GM21360 (cell line): ENCODE measurements around the gene APBB3.

Source experiments
- ATAC-seq: cut with Tn5 transposase; IDR thresholded peaks from one replicate; pipeline ENCODE4 v1.9.1; 2021; ENCODE audit warnings: mild to moderate bottlenecking, moderate library complexity; ENCODE audit not compliant: unreplicated experiment

APBB3 gene

DNA sequence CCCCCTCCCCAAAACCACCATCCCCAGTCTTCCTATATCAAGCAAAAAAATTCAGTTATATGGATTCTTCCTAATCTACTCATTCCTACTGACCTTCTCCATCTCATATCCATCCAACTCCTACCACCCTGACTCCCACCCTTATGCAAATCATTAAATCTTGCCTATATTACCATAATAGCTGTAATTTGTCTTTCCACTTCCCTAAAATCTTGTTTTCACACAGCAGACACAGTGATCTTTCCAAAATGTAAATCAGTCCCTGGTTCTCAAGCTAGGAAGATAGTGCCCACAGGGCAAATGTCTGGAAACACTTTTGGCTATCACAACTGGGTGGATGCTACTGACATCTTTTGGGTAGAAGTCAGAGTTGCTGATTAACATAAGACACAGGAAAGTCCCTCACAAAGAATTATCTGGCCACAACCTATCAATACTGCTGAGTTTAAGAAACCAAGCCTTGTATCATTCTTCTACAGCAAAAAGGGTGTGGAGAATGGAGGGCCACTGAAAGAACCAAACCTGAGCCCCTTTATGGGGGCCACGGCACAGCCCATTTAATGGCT lies 8.6 kb downstream of the APBB3 start:
- ATAC-seq, result no peak

DNA sequence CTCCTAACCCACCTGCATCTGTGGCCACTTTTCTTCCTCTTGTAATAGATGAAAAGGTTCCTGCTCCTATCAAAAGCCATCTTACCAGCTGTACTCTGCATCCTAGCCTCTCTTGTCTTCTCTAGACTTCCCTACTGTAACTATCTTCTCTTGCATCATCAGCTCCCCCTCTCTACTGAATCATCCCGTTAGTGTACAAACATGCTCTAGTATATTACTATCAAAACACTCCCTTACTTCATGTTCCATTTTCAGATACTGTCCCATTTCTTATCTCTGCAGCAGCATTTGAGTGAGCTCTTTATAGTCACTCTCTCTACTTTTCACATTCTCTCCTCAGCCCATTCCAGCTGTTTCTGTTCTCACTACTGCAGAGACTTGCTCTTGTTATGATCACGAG lies 9.9 kb downstream of the APBB3 start:
- no peak for ATAC-seq

DNA sequence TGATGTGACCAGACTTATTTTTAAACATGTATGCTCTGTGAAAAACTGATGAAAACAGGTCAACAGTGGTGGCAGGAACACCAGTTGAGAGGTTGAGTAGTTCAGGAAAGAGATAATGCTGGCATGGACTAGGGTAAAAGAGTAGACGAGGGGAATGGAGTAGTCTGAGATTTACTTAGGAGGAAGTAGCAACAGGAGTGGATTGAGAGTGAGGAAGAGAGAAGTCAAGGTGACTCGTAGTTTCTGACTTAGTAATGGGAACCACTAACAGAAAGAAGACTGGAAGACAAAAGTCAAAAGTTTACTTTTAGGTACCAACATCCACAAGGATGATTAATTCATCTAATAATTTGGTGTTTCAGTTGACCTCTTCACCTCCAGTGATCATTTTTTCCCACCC lies 10.7 kb downstream of the APBB3 start:
- ATAC-seq, result no peak

DNA sequence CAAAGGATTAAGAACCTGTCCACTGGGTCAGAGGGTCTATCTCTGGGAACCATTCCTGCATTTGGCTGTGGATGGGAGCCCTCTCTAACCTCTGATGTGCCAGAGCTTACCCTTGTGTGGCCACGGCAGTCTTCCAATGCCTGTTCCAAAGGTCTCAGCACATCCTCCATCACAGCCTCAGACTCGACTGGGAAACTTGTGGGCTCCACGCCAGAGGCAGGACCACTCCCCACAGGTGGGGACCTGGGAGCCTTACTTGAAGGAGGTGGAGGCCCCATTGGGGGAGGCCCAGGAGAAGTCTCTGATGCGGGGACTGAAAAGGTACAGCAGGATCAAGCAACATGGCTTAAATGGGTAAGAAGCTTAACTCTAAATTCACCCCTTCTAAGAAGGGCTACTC lies 12.5 kb downstream of the APBB3 start:
- ATAC-seq, result no peak

DNA sequence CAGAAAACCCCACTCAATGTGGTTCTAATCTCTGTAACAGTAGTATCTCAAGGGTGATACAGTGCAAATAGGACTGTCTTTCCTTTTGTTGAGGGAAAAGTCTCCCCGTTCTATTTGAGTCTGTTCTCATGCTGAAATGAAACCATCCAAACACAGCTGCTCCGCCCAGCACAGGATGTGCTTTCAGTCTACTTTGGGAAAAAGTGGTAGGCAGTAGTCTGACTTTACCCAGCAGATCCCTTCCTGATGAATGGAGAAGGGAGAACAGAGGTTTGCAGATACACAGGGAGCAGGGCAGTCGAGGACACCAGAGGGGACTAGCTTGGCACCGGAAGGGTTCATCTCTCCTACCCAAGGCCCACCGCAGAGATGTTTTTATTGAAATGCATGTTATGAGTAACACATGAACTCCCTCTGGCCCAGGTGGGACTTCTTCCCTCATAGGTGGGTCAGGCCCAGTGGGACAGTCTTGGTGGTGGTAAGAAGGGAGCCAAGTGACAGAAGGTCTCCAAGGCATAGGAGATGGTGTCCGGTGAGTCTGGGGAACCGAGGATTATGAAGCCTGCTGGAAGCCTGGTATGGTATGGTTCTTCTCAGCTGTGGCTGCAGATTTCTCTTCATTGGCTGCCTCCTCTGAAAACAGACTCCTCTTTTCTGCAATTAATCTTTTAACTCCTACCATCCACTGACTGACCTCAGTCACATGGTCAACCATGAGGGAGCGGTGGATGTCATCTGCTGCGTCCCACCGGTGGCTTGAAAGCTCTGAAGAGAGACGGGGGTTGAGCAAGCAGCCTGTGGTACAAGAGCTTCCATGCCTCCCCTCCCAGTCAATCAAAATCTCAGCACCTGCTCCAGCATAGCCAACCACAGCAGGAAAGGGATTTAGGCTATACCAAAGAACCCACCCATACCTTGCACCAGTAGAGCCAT lies 14.0 kb downstream of the APBB3 start:
- no peak for ATAC-seq

DNA sequence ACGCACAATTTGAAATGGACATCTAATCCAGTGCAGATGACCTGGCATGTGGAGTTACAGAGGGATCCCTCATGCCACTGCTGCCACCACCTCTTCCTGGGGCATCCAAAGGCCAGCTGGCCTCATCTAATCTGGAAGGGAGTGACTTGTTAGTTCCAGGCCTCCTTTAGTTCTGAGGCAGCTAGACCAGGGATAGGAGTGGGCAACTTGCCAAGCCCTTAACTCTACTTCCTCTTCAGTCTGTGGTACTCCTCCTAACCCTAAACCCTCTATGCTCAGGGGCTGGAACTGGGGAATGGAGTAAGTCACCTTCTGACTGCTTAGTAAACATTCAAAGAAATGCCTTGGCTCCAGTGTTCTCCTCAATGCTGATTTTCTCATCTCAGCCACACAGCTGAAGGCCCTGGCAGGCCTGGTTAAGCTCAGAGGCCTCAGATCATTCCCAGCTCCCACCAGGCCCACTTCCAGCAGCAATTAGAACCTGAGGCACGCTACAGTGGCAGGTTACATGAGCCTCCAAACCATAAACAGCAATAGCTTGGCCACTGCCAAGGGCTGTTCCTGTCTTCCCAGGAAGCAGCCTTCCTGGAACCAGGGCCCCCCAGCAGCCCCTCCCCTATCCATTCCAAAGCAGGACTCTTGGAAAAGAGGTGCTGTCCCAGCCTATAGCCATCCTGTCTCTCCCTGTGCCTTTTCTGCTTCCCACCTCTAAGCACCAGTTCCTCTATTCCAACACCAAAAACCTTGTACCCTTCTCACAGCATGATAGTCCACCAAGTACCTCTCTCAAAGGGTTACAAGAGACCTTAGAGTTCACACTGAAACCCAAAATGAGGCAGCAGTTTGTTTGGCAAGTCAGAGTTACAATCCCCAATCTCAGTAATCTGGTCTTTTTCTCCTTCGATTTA lies 14.9 kb downstream of the APBB3 start:
- ATAC-seq, result no peak

DNA sequence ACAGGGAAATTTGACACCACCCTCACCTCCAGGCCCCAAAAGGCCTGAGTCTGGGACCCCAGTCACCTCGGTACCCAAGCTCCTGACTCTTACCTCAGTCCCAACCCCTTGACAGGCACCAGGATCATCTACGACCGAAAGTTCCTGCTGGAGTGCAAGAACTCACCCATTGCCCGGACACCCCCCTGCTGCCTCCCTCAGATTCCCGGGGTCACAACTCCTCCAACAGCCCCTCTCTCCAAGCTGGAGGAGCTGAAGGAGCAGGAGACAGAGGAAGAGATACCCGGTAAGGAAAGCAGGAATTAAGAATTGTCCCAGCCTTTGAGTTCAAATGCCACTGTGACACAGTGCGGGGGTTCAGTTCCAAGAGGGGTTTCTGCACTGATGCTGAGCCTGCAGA lies 15.6 kb downstream of the APBB3 start:
- no peak for ATAC-seq

DNA sequence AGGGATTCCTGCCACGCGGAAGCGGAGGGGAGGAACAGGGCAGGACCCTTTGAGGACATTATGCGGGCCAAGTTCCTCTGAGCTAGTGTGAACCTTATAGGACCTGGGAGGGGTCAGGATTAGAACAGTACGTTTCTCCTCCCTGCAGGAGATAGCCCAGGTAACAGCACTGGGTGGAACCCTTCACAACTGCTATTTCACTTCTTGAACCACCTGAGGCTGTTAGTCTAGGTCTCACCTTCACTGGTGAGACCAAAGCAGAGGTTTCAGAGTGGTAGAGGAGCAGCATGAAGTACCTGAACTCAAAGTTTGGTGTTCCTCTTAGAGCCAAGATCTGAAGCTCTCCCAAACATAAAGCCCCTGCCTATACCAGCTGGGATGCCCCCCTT lies 16.1 kb downstream of the APBB3 start:
- peak; percentile 3 for ATAC-seq

DNA sequence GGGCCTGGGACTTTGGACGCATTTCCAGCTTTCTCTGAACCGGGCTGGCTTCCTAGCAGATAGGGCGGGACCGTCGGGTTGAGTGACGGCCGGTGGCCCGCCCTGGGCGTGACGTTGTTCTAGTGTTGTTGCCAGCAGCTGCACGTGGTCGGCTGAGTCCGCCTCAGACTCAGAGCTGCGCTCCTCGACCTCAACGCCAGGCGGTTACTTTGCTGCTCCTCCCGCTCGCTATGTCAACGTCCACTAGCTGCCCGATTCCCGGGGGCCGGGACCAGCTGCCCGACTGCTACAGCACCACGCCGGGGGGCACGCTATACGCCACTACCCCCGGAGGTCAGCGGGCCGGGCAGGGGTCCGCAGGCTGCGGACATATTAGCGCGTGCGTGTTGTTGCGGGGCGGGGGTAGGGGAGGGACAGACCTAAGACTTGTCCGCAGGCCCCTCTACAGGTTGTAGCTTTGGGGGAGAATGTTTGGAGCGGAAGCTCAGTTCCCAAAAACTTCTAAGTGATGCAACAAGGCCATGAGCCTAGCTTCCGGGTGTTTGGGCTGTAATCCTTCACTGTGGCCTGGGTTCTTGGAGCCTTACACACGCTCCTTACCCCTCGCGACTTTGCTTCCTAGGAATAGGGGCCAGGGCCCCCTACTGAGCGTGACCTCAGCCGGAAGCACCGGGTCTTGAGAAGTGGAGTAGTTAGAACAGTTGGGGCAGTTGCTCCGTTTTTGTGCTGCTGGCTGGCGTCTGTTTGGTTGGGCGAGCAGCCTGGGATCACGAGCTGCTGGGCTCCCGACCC lies 16.7 kb downstream of the APBB3 start, which contains the start of gene EIF4EBP3:
EIF4EBP3 (plus strand) TSS at position 155 of the 792 bp plus-strand sequence; CDS start at position 231, 76 bp downstream.
- peak; percentile 96 for ATAC-seq

DNA sequence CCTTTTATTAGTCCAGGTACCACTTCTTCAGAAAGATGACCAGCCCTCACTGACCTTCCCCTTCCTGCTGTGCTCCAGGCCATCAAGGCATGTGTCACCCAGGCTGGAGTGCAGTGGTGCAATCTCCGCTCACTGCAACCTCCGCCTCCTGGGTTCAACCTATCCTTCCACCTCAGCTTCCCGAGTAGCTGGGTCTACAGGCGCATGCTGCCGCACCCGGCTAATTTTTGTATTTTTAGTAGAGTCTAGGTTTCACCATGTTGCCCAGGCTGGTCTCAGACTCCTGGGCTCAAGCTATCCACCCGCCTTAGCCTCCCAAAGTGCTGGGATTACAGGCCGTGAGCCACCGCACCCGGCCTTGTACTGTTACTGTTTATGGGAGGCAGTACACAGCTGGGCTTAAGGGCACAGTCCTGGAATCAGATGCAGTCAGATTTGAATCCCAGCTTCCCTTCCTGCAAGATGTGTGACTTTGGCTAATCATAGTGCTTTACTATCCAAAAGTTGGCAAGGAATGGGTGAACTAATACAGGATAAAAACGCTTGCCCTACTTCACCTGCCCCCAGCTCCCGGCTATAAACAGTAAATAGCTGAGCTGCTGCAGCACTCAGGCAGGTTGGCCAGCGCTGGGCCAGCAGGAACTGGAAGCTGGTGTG lies 17.4 kb downstream of the APBB3 start:
- no peak for ATAC-seq

DNA sequence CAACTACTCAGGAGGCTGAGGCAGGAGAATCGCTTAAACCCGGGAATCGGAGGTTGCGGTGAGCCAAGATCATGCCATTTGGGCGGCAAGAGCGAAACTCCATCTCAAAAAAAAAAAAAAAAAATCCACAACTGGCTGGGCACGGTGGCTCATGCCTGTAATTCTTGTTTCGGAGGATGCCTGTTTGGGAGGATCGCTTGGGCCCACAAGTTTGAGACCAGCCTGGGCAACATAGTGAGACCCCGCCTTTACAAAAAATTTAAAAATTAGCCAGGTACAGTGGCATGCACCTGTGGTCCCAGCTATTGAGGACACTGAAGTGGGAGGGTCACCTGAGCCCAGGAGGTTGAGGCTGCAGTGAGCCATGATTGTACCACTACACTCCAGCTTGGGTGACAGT lies 18.8 kb downstream of the APBB3 start:
- ATAC-seq, result no peak

DNA sequence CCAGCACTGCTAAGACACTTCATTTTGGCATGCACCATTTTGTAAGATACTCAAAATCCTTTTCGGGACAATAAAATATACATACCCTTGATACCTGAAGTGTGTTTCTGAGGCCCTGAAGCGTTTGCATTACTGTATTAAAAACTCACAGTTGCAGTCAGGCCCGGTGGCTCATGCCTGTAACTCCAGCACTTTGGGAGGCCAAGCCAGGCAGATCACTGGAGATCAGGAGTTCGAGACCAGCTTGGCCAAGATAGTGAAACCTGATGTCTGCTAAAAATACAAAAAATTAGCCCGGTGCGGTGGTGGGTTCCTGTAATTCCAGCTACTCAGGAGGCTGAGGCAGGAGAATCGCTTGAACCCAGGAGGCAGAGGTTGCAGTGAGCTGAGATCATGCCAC lies 19.4 kb downstream of the APBB3 start:
- ATAC-seq, result no peak

DNA sequence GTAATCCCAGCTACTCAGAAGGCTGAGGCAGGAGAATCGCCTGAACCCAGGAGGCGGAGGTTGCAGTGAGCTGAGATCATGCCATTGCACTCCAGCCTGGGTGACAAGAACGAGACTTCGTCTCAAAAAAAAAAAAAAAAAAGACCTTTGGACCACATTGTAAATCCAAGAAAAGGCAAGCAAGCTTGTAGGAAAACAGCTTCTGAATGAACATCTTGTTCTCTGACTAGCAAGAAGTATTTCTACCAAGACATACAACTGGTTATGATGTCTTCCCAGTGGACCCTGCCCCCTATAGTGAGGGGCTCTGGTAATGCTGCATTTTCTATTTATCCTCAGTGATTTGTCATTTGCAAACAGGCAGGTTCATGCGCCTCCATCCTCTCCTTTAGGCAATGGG lies 21.4 kb downstream of the APBB3 start:
- no peak for ATAC-seq

DNA sequence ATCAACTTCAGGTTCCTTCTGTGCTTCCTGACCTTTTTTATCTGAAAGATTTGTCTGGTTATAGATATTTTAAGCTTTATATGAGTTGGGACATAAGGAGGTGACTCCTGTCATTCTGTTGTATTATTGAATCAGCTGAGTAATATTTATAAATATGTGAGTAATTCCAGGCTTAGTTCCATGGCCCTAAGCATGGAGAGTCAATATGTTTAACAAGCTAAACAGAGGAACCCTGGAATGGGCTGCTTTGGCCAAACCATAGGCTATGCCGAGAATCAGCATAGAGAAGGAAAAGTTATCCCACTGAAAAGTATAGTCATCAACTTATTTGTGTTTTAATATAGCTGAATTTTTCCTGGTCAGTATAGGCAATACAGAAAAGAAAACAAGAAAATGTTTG lies 24.2 kb downstream of the APBB3 start:
- no peak for ATAC-seq

DNA sequence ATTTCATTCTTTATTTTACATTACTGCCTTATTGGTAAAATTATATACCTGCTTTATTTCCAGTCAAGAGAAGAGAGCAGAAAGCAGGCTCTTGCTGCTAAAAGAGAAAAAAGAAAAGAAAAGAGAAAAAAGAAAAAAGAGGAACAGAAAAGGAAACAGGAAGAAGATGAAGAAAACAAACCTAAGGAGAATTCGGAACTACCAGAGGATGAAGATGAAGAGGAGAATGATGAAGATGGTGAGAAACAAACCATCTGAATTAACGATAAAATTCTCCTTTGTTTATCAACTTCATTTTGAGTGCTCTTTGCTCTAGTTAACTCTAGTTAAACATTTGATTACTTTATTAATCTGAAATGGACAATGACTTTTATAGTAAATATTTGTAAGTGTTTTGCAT lies 40.4 kb downstream of the APBB3 start:
- ATAC-seq, result no peak

DNA sequence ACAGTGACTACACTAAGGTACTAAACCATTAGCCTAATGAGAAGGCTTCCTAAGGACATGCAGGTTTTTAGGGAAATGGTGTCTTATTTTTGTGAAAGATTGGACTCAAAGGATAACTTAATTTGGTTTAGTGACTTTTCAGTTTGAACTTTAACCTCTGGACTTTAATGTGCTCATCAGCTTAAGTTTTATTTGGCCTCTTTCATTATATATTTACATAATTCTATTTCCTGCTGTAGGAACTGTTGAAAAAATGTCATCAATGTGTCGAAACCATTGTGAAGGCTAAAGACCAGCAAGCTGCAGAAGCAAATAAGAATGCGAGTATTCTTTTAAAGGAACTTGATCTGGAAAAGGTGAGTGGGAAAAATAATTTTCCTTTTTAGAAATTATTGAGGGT lies 51.3 kb downstream of the APBB3 start:
- no peak for ATAC-seq

DNA sequence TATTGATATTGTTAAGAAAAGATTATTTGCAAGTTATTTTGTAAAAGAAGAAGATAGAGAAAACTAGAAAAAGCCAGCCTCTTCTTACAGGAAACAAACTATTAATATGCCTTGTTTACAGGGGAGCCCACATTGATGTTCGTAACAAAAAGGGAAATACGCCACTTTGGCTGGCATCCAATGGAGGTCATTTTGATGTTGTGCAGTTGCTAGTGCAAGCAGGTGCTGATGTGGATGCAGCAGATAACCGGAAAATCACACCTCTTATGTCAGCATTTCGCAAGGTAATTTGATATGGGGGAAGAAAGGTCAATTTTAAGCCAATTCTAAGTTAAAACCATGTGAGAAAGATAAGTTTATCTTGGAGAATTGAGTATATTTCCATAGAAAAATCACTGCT lies 54.5 kb downstream of the APBB3 start:
- no peak for ATAC-seq
